ENCODE measurements around the gene LAMTOR4. TPM values are rescaled to one million over a fixed set of nuclear protein-coding genes. Genes with fewer than 3 reads are reported as not detected.

LAMTOR4 gene
- total RNA-seq, 4 donors from 2014 or later = 601 to 803 (median 717) TPM

- intact Hi-C loops (cut with DNase I; ENCODE audit: low total_unique reads) = no loop called here
- TF ChIP-seq CTCF (IDR thresholded peaks at IDR 0.05) = no peak
- WGBS, 2 donors = 85 to 87% methylated on average over 17 of the region's 17 CpGs
These were observed 45.5 kb upstream of the LAMTOR4 start for GRCh38 chr7:100102950-100103840.

GRCh38 chr7:100105534-100105933 lies 43.2 kb upstream of the LAMTOR4 start:
- intact Hi-C loops (cut with DNase I; ENCODE audit: low total_unique reads) = no loop called here
- DNase-seq (ENCODE audit: low spot score in 2 of 2) = no peak
- TF ChIP-seq CTCF (IDR thresholded peaks at IDR 0.05) (no peak), POLR2A (IDR thresholded peaks at IDR 0.05) (no peak)
- H3K4me3 ChIP-seq (ENCODE audit: low read depth, poor library complexity, severe bottlenecking) = no peak overlapping the region
- WGBS, 2 donors = 93 to 94% methylated on average over 4 of the region's 4 CpGs

More at GRCh38 chr7:100102950-100103840, 45.5 kb upstream of the LAMTOR4 start:
- no peak overlapping the region for H3K4me3 ChIP-seq (ENCODE audit: low read depth, poor library complexity, severe bottlenecking)
- DNase-seq (ENCODE audit: low spot score in 2 of 2) = no peak

GRCh38 chr7:100106633-100107032 lies 42.1 kb upstream of the LAMTOR4 start:
- no peak overlapping the region for H3K4me3 ChIP-seq (ENCODE audit: low read depth, poor library complexity, severe bottlenecking)
- no peak for TF ChIP-seq POLR2A (IDR thresholded peaks at IDR 0.05)
- no peak for TF ChIP-seq CTCF (IDR thresholded peaks at IDR 0.05)
- 74 to 78% methylated on average over 17 of the region's 17 CpGs for WGBS, 2 donors
- intact Hi-C loops (cut with DNase I; ENCODE audit: low total_unique reads) = no loop called here
- DNase-seq (ENCODE audit: low spot score in 2 of 2) = no peak

- 78 to 83% methylated on average over 25 of the region's 25 CpGs for WGBS, 2 donors
- no peak overlapping the region for H3K4me3 ChIP-seq (ENCODE audit: low read depth, poor library complexity, severe bottlenecking)
- intact Hi-C loops (cut with DNase I; ENCODE audit: low total_unique reads) = no loop called here
- DNase-seq (ENCODE audit: low spot score in 2 of 2) = no peak
- TF ChIP-seq CTCF (IDR thresholded peaks at IDR 0.05) = no peak
- no peak for TF ChIP-seq POLR2A (IDR thresholded peaks at IDR 0.05)
These were observed 41.5 kb upstream of the LAMTOR4 start for GRCh38 chr7:100107125-100107737.

GRCh38 chr7:100107890-100108289 lies 40.8 kb upstream of the LAMTOR4 start:
- no peak overlapping the region for H3K4me3 ChIP-seq (ENCODE audit: low read depth, poor library complexity, severe bottlenecking)
- no peak for DNase-seq (ENCODE audit: low spot score in 2 of 2)
- 84 to 85% methylated on average over 11 of the region's 11 CpGs for WGBS, 2 donors
- intact Hi-C loops (cut with DNase I; ENCODE audit: low total_unique reads) = no loop called here
- TF ChIP-seq CTCF (IDR thresholded peaks at IDR 0.05) (no peak), POLR2A (IDR thresholded peaks at IDR 0.05) (no peak)
